Left hindlimb (tissue), 1 donor: ENCODE measurements around the gene NUP62.
"Not testable (repeated sequence)": the region's sequence is repeated elsewhere in the genome, so short reads cannot be mapped to it uniquely, and the experiment has no call there.

Source experiments
- DNase-seq: peaks from one replicate; pipeline ENCODE4 v3.0.0-alpha.2; 2018

The NUP62 gene

DNA sequence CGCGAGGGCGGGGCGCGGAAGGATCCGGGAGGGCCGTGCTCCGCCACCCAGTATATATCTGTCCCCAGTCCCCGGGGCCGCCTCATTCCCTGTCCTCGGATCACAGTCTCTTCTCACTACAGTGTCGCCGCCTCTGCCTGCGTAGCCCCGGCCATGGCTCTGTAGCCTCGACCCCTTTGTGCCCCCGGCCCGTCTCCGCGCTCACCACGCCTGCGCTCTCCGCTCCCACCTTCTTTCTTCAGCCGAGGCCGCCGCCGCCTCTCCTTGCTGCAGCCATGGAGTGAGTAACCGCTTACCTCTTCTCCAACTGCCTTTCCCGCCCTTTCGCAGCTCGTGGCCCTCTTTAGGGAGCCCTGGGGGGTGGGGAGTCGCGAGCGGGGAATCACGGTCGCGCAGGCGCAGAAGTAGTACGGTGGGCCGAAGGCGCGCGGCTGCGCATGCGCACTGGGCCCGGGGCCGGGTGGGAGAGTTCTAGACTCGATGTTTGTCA, at the start of gene NUP62, which contains the start of gene ATF5:
NUP62 (minus strand) TSS at position 384 of the 490 bp plus-strand sequence. CDS start 19,697 bp downstream, outside the sequence.
ATF5 (plus strand) TSS at position 85 of the 490 bp plus-strand sequence. CDS start 1,646 bp downstream, outside the sequence.
- DNase-seq, result peak; percentile 94

- DNase-seq, result no peak
Measured at GRCh38 chr19:49978324-49978723, 49.0 kb upstream of the NUP62 start.

DNA sequence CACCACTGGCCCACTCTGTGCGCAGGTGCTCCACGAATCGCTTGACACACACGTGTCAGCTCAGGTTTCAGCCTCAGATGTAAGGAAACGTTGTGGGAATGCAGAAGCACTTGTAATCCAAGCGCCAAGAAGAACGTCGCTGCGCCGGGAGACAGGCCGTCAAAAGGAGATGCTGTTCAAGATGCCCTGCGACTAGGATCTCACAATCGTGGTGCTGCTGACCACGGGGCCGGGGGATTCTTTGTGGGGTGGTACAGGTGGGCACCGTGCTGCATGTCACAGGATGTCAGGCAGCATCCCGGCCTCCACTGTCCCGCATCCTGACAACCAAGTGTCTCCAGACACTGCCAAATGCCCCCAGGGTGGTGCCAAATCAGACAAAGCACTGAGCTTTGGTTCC, 48.6 kb upstream of the NUP62 start:
- no peak for DNase-seq

GRCh38 chr19:49977076-49977475, 47.8 kb upstream of the NUP62 start:
- no peak for DNase-seq

DNA sequence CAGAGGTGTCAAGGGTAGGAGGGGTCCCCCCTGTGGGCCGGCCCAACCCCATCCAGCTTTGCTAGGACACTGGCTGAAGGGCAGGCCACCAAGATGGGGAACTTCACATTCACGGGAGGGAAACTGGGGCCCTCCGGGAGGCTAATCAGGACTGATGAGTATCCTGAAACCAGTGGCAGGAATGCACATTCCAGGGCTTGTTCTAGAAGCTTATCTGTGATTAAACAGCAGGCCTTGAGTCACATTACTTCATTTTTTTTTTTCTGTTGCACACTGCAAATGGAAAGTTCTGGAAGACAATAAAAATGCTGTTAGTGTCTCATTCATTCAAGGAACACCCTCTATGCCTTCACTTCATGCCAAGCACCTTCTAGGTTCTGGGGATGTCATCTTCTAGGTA, 47.2 kb upstream of the NUP62 start:
- no peak for DNase-seq

GRCh38 chr19:49975051-49975450, 45.7 kb upstream of the NUP62 start:
- DNase-seq, result no peak

GRCh38 chr19:49973987-49974386, 44.7 kb upstream of the NUP62 start:
- DNase-seq, result no peak

DNA sequence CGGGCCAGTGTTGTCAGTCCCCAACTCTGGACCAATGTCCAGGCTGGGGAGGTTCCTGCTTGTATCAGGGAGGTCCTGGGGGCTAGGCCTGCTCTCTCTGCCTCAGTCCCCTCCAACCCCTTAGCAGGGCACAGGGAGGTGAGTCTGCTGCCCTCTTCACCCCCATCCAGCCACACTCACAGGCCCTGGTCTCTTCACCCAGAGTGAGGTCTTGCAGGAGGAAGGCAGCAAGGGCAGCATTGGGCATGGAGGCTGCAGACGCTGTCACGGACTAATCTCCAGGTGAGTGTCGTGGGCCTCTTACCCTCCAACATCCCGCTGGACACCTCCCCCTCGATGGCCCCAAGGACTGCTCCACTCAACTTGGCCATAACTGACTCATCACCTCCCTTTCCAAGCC, 43.5 kb upstream of the NUP62 start:
- no peak for DNase-seq

DNA sequence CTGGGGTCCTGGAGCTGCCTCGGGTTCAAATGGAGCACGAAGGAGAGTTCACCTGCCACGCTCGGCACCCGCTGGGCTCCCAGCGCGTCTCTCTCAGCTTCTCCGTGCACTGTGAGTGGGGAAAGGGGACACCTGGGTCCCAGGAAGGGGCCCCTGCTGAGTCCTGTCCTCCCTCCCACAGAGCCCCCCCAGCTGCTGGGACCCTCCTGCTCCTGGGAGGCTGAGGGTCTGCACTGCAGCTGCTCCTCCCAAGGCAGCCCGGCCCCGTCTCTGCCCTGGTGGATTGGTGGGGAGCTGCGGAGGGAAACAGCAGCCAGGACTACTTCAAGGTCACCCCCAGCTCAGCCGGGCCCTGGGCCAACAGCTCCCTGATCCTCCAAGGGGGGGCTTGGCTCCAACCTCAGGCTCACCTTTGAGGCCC, 42.7 kb upstream of the NUP62 start:
- DNase-seq, result no peak

- DNase-seq, result not testable (repeated sequence)
Measured at GRCh38 chr19:49969355-49969754, 40.1 kb upstream of the NUP62 start.

DNA sequence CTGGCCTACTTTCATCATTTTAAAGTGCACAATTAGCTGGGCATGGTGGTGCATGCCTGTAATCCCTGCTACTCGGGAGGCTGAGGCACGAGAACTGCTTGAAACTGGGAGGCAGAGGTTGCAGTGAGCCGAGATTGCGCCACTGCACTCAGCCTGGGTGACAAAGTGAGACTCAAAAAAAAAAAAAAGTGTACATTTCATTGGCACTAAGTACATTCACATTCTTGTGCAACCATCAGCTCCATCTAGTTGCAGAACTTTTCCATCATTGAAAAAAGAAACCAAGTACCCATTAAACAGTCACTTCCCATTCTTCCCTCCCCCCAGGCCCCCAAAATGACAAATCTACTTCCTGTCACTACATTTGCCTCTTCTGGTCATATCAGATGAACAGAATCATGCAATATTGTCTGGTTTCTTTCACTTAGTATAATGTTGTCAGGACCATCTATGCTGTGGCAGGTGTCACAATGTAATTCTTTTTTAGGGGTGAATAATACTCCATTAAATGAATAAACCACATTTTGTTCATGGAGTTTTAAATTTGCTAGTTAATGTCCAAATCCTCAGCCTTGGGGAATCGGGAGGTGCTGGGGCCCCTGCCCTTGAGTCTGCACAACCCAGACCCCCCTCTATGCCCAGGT, 39.1 kb upstream of the NUP62 start:
- DNase-seq, result no peak

DNA sequence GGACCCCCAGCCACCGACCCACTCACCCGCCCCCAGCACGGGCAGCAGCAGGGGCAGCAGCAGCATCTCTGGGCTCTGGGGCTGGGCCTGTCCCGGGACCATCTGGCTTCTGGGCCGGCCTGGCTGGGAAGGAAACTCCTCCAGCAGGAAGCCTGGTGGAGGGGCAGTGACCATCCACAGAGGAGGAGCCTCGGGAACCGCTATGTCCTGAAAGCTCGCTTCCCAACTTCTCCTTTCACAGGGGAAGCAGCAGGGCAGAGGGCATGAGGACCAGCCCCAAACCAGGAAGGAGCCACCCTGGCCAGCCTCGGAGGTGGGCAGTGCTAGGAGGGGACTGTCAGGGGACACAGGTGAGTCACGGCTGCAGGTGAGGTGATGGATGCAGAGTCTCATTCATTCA, 31.7 kb upstream of the NUP62 start, which contains the start of gene SIGLEC11:
SIGLEC11 (minus strand) TSS at position 193 of the 400 bp plus-strand sequence; CDS start at position 102, 91 bp downstream.
- DNase-seq, result not testable (repeated sequence)

GRCh38 chr19:49959892-49960291, 30.6 kb upstream of the NUP62 start:
- DNase-seq, result not testable (repeated sequence)

DNA sequence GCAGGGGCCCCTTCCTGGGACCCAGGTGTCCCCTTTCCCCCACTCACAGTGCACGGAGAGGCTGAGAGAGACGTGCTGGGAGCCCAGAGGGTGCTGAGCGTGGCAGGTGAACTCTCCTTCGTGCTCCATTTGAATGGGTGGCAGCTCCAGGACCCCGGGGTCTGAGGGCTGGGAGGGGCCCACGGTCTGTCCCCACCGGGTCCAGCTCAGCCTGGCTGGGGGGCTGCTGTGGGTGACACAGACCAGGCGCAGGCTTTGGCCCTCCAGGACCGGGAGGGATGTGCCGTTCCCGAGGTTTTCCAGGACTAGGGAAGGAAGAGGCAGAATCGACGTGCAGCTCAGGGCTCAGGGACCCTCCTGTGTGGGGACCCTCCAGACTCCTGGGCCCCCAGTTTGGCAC, 29.3 kb upstream of the NUP62 start:
- DNase-seq, result not testable (repeated sequence)

GRCh38 chr19:49958144-49958543, 28.8 kb upstream of the NUP62 start:
- DNase-seq, result not testable (repeated sequence)

DNA sequence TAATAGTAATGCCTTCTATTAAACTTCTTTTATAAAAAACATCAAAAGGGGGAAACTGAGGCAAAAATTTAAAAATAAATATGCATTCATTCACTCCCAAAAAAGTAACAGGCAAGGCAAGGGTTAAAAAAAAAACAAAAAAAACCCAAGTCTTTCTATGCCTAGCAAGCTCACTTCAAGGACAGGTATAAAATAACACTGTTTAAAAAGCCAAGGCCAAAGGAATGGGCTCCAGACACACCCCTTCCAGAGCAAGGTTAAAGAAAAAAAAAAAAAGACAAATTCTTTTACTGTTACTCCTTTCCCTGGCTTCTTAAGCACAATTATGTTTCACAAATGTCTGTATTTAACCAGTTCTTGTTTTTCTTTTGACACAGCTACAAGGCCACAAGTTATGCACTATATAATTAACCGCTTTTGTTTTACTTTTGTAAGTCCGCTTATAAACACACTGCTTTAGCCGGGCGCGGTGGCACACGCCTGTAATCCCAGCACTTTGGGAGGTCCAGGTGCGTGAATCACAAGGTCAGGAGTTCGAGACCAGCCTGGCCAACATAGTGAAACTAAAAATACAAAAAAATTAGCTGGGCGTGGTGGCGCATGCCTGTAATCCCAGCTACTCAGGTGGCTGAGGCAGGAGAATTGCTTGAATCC, 28.1 kb upstream of the NUP62 start:
- no peak for DNase-seq

- no peak for DNase-seq
Measured at GRCh38 chr19:49956115-49956495, 26.8 kb upstream of the NUP62 start.

- DNase-seq, result no peak
Measured at GRCh38 chr19:49954933-49955332, 25.6 kb upstream of the NUP62 start.

- DNase-seq, result no peak
Measured at GRCh38 chr19:49954092-49954829, 25.0 kb upstream of the NUP62 start.

GRCh38 chr19:49953416-49953815, 24.1 kb upstream of the NUP62 start:
- DNase-seq, result no peak

DNA sequence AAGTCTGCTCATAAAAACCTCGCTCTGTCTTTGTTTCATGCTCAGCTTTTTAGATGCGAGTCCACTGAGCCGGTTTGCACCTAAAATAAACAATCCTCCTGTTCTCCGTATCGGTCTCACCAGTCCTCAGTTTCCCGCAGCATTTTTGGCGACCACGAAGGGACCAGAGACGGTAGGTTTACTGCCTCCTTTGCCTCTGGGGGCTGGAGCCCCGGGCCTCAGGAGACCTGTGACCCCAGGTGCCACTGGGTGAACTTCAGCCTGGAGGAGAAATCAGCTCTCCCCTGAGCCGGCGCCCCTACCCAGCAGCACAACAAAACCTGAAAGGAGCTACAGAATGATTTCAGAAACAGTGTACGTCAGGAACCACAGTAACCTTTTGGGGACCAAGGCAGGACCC, 23.6 kb upstream of the NUP62 start:
- no peak for DNase-seq

GRCh38 chr19:49952479-49952836, 23.2 kb upstream of the NUP62 start:
- DNase-seq, result no peak

- DNase-seq, result no peak
Measured at GRCh38 chr19:49951806-49952478, 22.6 kb upstream of the NUP62 start.
